Measurements from ENCODE around the gene INPP5F.
"Not testable (repeated sequence)": the region's sequence is repeated elsewhere in the genome, so short reads cannot be mapped to it uniquely, and the experiment has no call there.

The INPP5F gene

DNA sequence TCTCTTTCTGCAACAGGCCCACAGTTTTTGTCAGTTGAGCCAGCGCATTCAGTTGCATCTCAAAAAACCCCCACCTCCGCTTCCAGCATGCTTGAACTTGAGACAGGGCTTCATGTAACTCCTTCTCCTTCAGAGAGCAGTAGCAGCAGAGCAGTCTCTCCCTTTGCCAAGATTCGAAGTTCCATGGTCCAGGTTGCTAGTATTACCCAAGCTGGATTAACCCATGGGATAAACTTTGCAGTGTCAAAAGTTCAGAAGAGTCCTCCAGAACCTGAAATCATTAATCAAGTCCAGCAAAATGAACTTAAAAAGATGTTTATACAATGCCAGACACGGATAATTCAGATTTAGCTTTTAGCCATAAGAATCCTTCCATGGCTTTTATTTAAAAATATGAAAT, 101.6 kb downstream of the INPP5F start:
- no peak for DNase-seq

DNA sequence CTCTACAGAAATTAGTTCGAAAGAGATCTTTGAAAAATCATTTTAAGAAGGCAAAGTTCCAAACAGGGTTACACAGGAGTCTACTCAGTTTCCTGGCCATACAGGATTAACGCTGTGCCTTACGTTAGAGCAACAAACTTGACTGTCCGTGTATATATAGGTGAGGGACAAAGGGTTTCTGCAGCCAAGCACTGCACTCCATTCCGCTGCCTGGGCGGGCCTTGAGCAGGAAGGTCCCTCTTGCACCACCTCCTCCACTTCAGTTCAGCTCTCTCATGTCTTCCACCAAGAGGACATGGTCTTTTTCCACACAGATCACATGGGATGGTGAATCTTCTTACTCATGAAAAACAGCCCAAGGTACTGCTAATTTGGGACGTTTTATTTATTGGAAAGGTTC, 103.6 kb downstream of the INPP5F start:
- DNase-seq = no peak

DNA sequence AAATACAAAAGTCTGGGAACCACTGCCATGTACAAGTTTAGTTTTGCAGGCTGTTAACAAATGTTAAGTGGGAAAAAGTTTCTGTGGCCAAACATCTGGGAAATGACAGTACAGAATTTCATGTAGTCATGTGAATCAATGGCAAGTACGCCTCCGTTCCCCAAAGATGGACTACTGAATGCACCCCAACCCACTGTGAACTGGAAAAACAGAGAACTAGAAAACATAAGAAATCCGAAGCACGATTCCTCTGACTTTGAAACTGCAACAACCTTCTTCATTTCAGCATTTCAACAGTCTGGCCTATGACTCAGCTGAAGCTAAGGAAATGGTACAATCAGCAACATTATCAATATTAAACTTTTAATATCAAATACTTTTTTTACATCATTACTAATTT, 105.0 kb downstream of the INPP5F start:
- DNase-seq = no peak

GRCh38 chr10:119831656-119832055, 105.8 kb downstream of the INPP5F start:
- DNase-seq = no peak

GRCh38 chr10:119832951-119833350, 107.1 kb downstream of the INPP5F start:
- DNase-seq = no peak

GRCh38 chr10:119834188-119834587, 108.3 kb downstream of the INPP5F start:
- no peak for DNase-seq

- no peak for DNase-seq
Observed at GRCh38 chr10:119845656-119846055, 119.8 kb downstream of the INPP5F start.

- DNase-seq = no peak
Observed at GRCh38 chr10:119849031-119849789, 123.4 kb downstream of the INPP5F start.

GRCh38 chr10:119849944-119850343, 124.1 kb downstream of the INPP5F start:
- no peak for DNase-seq

- no peak for DNase-seq
Observed at GRCh38 chr10:119852277-119852676, 126.4 kb downstream of the INPP5F start.

DNA sequence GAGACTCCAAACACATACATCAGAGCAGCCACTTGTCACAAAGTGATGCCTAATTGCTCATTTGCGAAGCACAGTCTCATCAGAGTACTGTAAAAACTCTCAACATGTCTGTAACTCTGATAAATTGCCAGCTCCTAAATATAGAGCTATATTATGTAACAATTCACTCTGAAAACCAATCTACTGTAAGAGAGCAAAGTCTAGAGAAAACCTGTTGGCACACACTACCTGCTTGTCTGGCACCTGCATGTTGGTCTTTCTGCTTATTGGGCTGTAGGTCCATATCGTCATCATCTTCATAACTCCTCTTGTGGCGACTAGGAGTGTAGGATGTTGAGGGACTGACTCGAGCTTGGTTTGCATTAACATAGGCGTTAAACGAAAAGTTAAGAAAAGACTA, 127.0 kb downstream of the INPP5F start:
- no peak for DNase-seq

DNA sequence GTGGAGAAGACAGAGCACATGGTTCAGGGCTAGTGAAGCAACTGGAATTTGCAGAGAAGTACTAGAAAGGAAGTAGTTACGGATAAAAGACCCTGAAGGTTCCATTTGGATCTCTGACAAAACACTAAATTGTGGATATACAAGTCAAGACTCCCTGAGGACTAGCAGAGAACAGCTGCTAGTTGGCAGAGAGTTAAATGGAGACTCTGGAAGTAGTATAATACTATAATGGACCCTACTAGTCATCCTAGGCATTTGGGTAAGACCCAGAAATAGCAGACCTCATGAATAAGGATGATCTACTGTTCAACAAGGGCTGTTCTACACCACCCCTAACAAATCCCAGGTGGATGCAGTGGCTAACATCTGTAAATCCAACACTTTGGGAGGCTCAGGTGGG, 127.7 kb downstream of the INPP5F start:
- no peak for DNase-seq

DNA sequence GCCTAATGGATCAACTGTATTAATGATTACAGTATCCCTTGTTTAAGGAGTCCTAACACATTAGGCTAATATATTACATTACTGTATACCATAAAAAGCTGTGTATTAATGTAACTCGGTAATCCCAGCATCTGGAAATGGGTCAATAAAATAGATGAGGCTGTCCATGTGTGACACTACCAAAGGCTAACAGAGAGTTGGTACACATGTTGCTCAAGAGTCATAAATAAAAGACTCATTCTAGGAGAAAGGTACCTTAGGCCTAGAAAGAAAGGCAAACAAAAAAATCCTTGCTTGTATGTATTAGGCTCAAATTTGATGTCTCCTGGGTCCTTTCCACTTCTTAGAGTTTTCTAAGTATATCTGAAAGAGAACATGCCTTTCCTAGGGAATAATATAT, 132.2 kb downstream of the INPP5F start:
- no peak for DNase-seq

- DNase-seq = peak in 1 of 2 donors; percentile 58
Observed at GRCh38 chr10:119859420-119860258, 133.8 kb downstream of the INPP5F start.

GRCh38 chr10:119860866-119861607, 135.2 kb downstream of the INPP5F start:
- no peak for DNase-seq

- DNase-seq = no peak
Observed at GRCh38 chr10:119862524-119862923, 136.7 kb downstream of the INPP5F start.

DNA sequence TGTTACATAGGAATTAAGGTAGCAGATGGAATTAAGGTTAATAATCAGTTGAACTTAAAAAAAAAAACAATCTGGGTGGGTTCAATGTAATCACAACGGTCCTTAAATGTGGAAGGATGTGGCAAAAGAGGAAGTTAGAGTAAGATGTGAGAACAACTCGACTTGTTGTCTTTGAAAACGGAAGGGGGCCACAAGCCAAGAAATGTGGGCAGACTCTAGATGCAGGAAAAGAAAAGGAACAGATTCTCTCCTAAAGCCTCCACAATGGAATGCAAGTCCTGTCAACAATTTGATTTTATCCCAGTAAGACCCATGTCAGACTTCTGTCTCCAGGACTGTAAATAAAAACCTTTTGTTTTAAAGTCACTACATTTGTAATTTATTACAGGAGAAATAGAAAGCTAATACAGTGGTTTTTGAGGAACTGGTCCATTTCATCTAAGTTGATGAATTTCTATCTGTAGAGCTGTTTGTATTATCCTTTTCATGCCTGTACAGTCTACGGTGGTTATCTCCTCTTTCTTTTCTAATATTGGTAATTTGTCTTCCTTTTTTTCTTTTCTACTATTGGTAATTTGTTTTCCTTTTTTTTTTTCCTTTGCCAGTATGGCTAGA, 138.2 kb downstream of the INPP5F start:
- no peak for DNase-seq

DNA sequence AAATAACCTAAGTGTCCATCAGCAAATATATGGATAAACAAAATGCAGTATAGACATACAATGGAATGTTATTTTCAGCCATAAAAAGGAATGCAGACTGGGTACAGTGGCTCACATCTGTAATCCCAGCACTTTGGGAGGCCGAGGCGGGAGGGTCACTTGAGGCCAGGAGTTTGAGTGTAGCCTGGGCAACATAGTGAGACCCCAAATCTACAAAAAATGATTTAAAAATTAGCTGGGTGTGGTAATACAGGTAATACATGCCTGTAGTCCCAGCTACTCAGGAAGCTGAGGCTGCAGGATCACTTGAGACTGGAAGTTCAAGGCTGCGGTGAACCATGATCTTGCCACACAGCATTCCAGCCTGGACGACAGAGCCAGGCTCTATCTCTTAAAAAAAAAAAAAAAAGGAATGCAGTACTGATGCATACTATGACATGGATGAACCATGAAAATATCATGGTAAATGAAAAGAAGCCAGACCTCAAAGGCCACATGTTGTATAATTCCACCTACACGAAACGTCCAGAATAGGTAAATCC, 139.9 kb downstream of the INPP5F start:
- DNase-seq = no peak

DNA sequence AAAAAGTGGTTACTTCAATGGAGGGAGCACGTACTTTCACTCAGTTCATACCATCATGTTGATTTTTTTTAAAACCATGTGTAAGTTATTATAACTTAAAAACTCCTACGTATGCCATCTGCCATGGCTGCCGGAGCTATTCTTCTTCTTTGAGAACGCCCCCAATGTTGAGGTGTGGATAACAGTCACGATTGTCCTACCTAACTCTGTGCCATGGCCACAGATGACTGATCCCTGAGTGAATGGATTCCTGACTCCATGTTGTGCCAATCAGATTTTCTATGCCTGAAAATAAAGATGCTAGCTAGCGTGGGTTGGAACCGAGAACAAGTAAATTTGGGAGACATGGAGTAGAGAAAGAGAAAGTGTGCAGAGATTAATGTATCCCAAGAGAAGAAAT, 141.5 kb downstream of the INPP5F start:
- DNase-seq = no peak

GRCh38 chr10:119869398-119869797, 143.5 kb downstream of the INPP5F start:
- DNase-seq = not testable (repeated sequence)

GRCh38 chr10:119871881-119872609, 146.2 kb downstream of the INPP5F start:
- DNase-seq = peak in 1 of 2 donors; percentile 5

- no peak for DNase-seq
Observed at GRCh38 chr10:119872610-119872859, 146.7 kb downstream of the INPP5F start, which contains the start of gene MCMBP. Gene MCMBP, minus strand, starts transcription at chr10:119872843. Its CDS starts 259 bp downstream, at chr10:119872584.

All from hippocampal formation (tissue), 2 donors.